Body of pancreas (tissue), 4 donors: Measurements from ENCODE around the gene RNU1-2. TPM values are rescaled to one million over a fixed set of nuclear protein-coding genes. Genes with fewer than 3 reads are reported as not detected.
"Not testable (repeated sequence)": the region's sequence is repeated elsewhere in the genome, so short reads cannot be mapped to it uniquely, and the experiment has no call there.

ENCODE experiments used
- ATAC-seq: fragments of 150-250 bp; one replicate; pipeline ENCODE4 v1.9.1; 2016
- DNase-seq, 4 donors: peaks; one replicate each; pipeline ENCODE4 v3.0.0-alpha.2; 2019
- H3K27ac ChIP-seq, 4 donors: fragments of 200-600 bp; sonication (generic); 1 replicate in 3 of 4; 2 replicates in 1 of 4; pipeline versions ENCODE4 v1.5.1 to v1.6.1; 2016 to 2019; ENCODE audit warnings: mild to moderate bottlenecking in 1 of 4, mixed read lengths in 1 of 4, moderate library complexity in 1 of 4
- H3K27me3 ChIP-seq, 2 donors: fragments of 200-600 bp; sonication (generic); one replicate each; pipeline ENCODE4 v1.6.0; 2016; ENCODE audit warnings: mild to moderate bottlenecking in 1 of 2
- H3K36me3 ChIP-seq, 2 donors: fragments of 200-600 bp; sonication (generic); replicated peaks in 1 of 2; 2 replicates each; pipeline ENCODE4 v1.5.1; 2016; ENCODE audit warnings: low read depth in 2 of 2; ENCODE audit not compliant: insufficient read depth in 1 of 2
- H3K4me1 ChIP-seq: fragments of 200-600 bp; sonication (generic); one replicate; pipeline ENCODE4 v1.6.0; 2016
- H3K4me3 ChIP-seq, 2 donors: fragments of 200-600 bp; sonication (generic); 1 replicate in 1 of 2; 2 replicates in 1 of 2; pipeline ENCODE4 v1.5.1; 2016 to 2019
- H3K9me3 ChIP-seq, 3 donors: fragments of 200-600 bp; sonication (generic); 1 replicate in 2 of 3; 2 replicates in 1 of 3; pipeline ENCODE4 v1.5.1; 2016
- CTCF ChIP-seq, 7 experiments: fragments of 450-650 bp in 4 of 7; fragments of 200-600 bp in 3 of 7; sonication (generic) in 3 of 7; IDR thresholded peaks; one replicate each; pipeline ENCODE4 v1.5.1; 2016 to 2019; ENCODE audit warnings: antibody characterized with exemption in 7 of 7
- POLR2A ChIP-seq, 3 donors: fragments of 450-650 bp; IDR thresholded peaks; one replicate each; pipeline ENCODE4 v1.6.1; 2016; ENCODE audit warnings: antibody characterized with exemption in 3 of 3, mild to moderate bottlenecking in 2 of 3
- WGBS, 2 donors: methylation state at CpG; one replicate each; pipeline ENCODE4 v1.1.5; 2017; 5-methylcytosine and 5-hydroxymethylcytosine counted together
- intact Hi-C: fragments of 100-400 bp; cut with DNase I; formaldehyde crosslinking; loops from one replicate; pipeline ENCODE4 v1.15.1; 2023
- total RNA-seq, 2 donors: library from RNA; depleted of rRNA; stranded (reverse); fragments of >200 nt; gene quantifications; one replicate each; pipeline ENCODE4 v1.1.0, GENCODE V29; 2016

RNU1-2 gene
- total RNA-seq, 2 donors from 2014 or later, result under 0.01 to 15,479 TPM

DNA sequence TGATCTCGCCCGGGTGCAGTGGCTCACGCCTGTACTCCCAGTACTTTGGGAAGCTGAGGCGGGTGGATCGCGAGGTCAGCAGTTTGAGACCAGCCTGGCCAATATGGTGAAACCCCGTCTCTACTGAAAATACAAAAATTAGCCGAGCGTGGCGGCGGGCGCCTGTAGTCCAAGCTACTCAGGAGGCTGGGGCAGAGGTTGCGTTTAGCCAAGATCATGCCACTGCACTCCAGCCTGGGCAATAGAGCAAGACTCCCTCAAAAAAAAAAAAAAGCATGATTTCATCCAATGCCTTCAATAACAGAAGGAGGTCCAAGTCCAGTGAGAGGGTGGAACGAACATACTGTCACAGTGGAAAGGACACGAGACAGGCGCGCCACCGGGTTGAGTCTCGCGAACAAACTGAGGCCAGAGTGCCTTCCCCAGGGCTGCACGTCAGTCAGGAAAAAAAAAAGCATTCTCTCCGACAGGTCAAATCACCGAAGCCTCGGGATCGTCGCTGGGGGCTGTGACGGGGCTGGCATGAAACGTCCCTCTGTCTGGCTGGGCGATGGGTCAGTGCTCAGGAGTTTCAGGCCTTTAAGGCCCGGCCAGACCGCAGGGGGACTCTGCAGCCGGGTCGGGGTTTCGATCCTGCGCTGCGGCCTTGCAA is 17.5 kb downstream of the RNU1-2 start:
- 47 to 58% methylated on average over 29 to 36 of the region's 36 CpGs for WGBS, 2 donors
- H3K4me3 ChIP-seq, result peak overlapping the region in 1 of 2 donors; percentile 10
- ATAC-seq (no peak), DNase-seq (peak in 1 of 4 donors; percentile 18)
- peak overlapping the region; percentile 53 to 81 (median 60) for H3K27ac ChIP-seq
- no peaks in the 10 kb centered on the region for H3K27me3 ChIP-seq
- H3K36me3 ChIP-seq, result no peaks in the 10 kb centered on the region
- TF ChIP-seq POLR2A (IDR thresholded peaks at IDR 0.05) (no peak), CTCF (IDR thresholded peaks at IDR 0.05) (peak in 1 of 7 experiments; percentile 31)
- no peaks in the 10 kb centered on the region for H3K9me3 ChIP-seq
- intact Hi-C loops, result no loop called here
- H3K4me1 ChIP-seq, result peaks cover 18% of the 10 kb centered on the region

- H3K4me3 ChIP-seq, result peak overlapping the region; percentile 94 to 100
- WGBS, 2 donors, result 1% methylated on average over 36 to 106 of the region's 109 CpGs
Observed at GRCh38 chr1:16913833-16914662, 18.3 kb downstream of the RNU1-2 start.

GRCh38 chr1:16914928-16915626 is 19.3 kb downstream of the RNU1-2 start:
- 46 to 56% methylated on average over 15 of the region's 15 CpGs for WGBS, 2 donors
- ATAC-seq, H3K4me3 ChIP-seq, intact Hi-C loops, H3K36me3 ChIP-seq, H3K27me3 ChIP-seq, DNase-seq, H3K9me3 ChIP-seq: not testable (repeated sequence)
- H3K27ac ChIP-seq, result peak overlapping the region in 3 of 4 donors; percentile 0 to 88 (median 81)
- H3K4me1 ChIP-seq, result peaks cover 18% of the 10 kb centered on the region

More at GRCh38 chr1:16913833-16914662, 18.3 kb downstream of the RNU1-2 start:
- Histone ChIP-seq H3K27ac (peak overlapping the region; percentile 60 to 88 (median 82)), H3K36me3 (no peaks in the 10 kb centered on the region), H3K27me3 (no peaks in the 10 kb centered on the region), H3K4me1 (peaks cover 18% of the 10 kb centered on the region), H3K9me3 (no peaks in the 10 kb centered on the region)
- DNase-seq, result peak; percentile 96 to 97 (median 97)
- intact Hi-C loops, result no loop called here
- peak; percentile 95 for ATAC-seq
- TF ChIP-seq CTCF (IDR thresholded peaks at IDR 0.05) (peak in 2 of 7 experiments; percentile 23 to 25), POLR2A (IDR thresholded peaks at IDR 0.05) (peak; percentile 80 to 86 (median 80))

- no peaks in the 10 kb centered on the region for H3K36me3 ChIP-seq
- DNase-seq (no peak), ATAC-seq (no peak)
- no peaks in the 10 kb centered on the region for H3K9me3 ChIP-seq
- no peaks in the 10 kb centered on the region for H3K27me3 ChIP-seq
- TF ChIP-seq CTCF (IDR thresholded peaks at IDR 0.05) (no peak), POLR2A (IDR thresholded peaks at IDR 0.05) (no peak)
- H3K4me3 ChIP-seq, result no peak overlapping the region
- intact Hi-C loops, result no loop called here
- H3K27ac ChIP-seq, result no peak overlapping the region
- peaks cover 18% of the 10 kb centered on the region for H3K4me1 ChIP-seq
- 74 to 92% methylated on average over 4 of the region's 4 CpGs for WGBS, 2 donors
Observed at GRCh38 chr1:16915627-16915973, 19.8 kb downstream of the RNU1-2 start.

GRCh38 chr1:16916036-16916880 is 20.5 kb downstream of the RNU1-2 start:
- whole genome bisulfite sequencing, 2 donors, result 76 to 81% methylated on average over 10 of the region's 10 CpGs
- H3K27ac ChIP-seq, ATAC-seq, H3K27me3 ChIP-seq, H3K4me3 ChIP-seq, H3K36me3 ChIP-seq, intact Hi-C loops, DNase-seq, H3K9me3 ChIP-seq: not testable (repeated sequence)
- peaks cover 22% of the 10 kb centered on the region for H3K4me1 ChIP-seq
